ENCODE data around the gene ZNF548.

ZNF548 gene

GRCh38 chr19:57403737-57404563, 14.3 kb downstream of the ZNF548 start:
- no peak for DNase-seq

DNA sequence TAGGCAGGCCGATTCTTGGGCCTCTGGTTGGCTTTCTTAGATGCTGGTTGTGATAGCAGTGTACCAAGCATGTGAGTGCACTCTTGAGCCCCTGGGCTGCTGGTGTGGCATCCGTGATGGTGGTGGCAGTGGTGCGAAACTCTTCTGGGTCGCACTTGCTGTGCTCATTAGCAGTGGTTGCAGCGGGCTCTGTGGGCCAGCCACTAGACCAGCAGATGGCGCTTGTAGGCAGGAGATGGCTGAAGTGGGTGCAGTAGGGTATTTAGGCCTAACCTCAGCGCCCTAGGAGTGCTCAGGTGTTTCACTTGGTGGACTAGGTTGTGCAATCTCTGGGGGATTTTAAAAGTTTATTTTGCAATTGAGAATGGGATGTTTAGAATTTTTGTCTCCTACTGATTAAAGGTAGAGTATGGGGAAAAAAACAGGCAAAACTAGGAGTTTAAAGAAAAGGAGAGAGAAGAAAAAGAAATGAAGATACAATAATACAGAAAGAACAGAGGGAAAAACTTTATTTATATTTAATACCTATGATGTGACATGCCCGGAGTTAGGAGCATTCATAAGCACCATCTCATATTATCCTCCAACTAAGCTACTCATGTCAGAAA, 17.0 kb downstream of the ZNF548 start:
- peak; percentile 59 for DNase-seq

- peak; percentile 93 for DNase-seq
Observed at GRCh38 chr19:57410877-57411671, 21.4 kb downstream of the ZNF548 start, which contains the start of gene ZNF17. Gene ZNF17 (plus strand): TSS chr19:57411161. CDS start chr19:57413616, 2,455 bp downstream.

- no peak for DNase-seq
Observed at GRCh38 chr19:57419439-57419838, 29.8 kb downstream of the ZNF548 start.

- no peak for DNase-seq
Observed at GRCh38 chr19:57421037-57421436, 31.4 kb downstream of the ZNF548 start.

GRCh38 chr19:57434386-57435061, 44.9 kb downstream of the ZNF548 start:
- no peak for DNase-seq

- peak; percentile 99 for DNase-seq
Observed at GRCh38 chr19:57435062-57435978, 45.7 kb downstream of the ZNF548 start, which contains the start of gene ZNF749. Gene ZNF749 (plus strand): TSS chr19:57435325. CDS start chr19:57435579, 254 bp downstream.

DNA sequence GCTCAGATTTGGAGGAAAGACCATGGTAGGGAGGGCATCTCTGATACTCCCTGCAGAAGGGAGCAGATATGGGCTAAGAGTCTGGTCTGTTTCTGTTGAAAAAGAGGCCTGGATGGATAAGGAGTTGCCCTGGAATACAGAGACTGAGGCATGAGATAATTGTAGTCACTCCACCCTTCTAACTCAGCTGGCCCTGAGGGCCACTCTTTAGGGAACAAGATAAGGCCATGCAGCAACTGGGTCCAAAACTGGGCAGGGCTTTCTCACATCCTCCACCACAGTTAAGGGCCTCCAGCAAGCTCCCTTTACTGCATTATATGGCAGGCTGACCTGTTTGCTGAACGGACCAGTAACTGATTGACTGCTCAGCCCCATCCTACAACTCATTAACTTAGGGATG, 46.8 kb downstream of the ZNF548 start:
- no peak for DNase-seq

- DNase-seq, result no peak
Observed at GRCh38 chr19:57437931-57438330, 48.3 kb downstream of the ZNF548 start.

DNA sequence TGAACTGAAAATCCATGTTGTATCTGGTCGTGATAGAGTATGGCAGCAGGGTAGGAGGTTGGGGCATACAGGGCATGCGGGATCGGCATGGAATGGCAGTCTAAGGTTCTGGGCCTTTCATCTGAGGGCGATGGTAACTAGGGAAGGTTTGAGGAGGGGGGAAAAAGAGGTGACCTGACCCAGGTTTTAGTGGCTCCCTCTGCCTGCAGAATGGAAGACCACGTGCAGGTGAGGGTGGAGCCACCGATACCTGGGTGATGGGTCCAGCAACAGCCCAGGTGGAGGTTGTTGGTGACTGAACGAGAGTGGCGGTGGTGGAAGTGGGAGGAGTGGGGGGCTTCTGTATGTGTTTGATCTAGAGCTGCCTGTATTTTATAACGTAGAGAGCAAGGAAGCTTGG, 49.3 kb downstream of the ZNF548 start:
- DNase-seq, result no peak

DNA sequence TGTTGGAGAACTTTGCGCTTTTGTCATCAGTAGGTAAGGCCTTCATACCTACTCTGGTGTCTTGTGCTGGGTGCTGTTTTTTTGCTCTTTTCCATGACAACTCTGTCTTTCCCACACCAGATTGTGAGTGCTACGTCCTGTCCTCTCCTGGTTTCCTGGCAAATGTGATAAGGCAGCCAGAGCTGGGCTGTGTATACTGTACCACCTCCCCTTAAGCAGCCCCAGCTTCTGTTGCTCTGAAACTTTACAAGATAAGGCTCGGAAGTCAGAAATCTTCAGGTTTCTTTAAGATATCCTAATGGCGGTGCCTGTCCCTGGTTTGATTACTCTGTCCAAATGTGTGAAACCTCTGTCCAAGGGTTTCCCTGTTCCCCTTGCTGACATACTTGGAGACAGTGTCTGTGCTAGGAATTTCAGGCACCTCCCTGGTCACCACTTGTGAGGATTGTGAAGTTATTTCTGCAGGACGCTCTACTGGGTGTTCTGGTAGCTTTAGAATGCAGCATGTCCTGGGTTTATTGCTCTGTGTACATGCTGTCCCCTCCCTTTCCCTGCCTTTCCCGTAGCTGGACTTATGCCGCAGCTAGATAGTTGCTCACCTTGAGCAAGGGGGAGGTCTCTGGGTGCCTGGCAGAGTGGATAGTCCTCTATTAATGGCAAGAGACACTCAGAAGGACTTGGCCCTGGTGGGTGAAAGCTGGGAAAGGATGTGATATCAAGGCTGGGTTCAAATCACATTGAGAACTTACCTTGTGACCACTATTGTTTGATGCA, 52.5 kb downstream of the ZNF548 start:
- no peak for DNase-seq

DNA sequence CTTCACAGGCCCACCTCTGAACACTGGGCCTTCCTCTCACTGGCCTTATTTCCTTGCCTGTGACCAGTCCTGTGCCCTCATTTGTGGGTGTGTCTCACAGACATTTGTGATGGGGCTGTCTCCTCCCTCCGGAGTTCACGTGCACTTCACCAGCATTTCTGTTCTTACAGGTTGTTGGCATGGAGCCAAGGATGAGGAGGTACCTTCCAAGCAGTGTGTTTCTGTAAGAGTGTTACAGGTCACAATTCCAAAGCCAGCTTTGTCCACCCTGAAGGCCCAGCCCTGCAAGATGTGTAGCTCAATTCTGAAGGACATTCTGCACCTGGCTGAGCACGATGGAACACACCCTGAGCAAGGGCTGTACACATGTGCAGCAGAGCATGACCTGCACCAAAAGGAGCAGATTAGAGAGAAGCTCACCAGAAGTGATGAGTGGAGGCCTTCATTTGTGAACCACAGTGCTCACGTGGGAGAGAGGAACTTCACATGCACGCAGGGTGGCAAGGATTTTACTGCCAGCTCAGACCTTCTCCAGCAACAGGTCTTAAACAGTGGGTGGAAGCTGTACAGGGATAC, 53.6 kb downstream of the ZNF548 start:
- no peak for DNase-seq

- DNase-seq, result no peak
Observed at GRCh38 chr19:57452307-57452706, 62.7 kb downstream of the ZNF548 start.
